H54 (cell line): Measurements from ENCODE around the gene UBXN11.
"Not testable (repeated sequence)": the region's sequence is repeated elsewhere in the genome, so short reads cannot be mapped to it uniquely, and the experiment has no call there.

Experiments used
- DNase-seq: peaks from one replicate; pipeline ENCODE4 v3.0.0; 2011; ENCODE audit warnings: low spot score, mixed read lengths; ENCODE audit not compliant: insufficient read length
- FAIRE-seq: peaks from 3 replicates; lab custom pipeline; 2011; peaks lifted over from hg19 to GRCh38; lab: Jason Lieb, UNC
- POLR2A ChIP-seq: IDR thresholded peaks from 2 replicates; pipeline ENCODE4 v1.6.1; 2011; ENCODE audit warnings: low read depth, mild to moderate bottlenecking, low read length

Gene UBXN11

DNA sequence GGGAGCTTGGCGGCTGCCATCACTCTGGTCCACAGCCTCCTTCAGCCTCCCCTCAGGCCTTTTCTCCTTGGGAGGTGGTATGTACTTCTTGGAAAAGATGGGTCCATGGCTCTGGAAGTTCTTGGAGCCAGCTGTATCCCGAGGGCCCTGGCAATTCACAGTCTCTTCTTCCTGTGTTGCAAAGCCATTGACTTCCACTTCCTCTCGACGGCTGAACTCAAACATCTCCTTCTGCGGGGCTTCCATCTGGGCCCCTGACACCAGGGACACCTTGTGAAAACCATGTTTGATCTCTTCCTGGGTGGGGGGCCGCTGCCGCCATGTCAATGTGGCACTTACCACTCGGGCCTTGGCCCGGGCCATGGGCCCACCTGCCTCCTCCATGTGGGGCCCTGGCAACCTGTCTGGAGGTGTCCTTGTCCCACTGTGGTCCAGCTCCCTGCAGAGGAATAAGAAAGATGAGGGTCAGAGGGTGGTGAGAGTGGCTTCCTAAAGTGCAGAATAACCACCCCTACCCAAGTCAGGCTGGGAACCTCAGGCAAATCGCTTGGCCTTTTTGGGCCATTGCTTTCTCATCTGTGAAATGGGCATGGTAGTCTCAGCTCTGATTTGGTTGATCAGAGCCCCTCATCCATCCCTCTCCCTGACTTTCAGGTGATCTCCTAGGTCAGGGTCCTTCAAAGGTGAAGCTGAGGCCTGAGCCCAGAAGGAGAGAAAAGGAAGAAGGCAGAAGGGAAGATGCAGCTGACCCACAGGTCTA, 40.0 kb upstream of the UBXN11 start:
- DNase-seq (no peak), FAIRE-seq (no peak)
- no peak for TF ChIP-seq POLR2A

GRCh38 chr1:26345718-26346117, 39.3 kb upstream of the UBXN11 start:
- TF ChIP-seq POLR2A = no peak
- DNase-seq (no peak), FAIRE-seq (no peak)

DNA sequence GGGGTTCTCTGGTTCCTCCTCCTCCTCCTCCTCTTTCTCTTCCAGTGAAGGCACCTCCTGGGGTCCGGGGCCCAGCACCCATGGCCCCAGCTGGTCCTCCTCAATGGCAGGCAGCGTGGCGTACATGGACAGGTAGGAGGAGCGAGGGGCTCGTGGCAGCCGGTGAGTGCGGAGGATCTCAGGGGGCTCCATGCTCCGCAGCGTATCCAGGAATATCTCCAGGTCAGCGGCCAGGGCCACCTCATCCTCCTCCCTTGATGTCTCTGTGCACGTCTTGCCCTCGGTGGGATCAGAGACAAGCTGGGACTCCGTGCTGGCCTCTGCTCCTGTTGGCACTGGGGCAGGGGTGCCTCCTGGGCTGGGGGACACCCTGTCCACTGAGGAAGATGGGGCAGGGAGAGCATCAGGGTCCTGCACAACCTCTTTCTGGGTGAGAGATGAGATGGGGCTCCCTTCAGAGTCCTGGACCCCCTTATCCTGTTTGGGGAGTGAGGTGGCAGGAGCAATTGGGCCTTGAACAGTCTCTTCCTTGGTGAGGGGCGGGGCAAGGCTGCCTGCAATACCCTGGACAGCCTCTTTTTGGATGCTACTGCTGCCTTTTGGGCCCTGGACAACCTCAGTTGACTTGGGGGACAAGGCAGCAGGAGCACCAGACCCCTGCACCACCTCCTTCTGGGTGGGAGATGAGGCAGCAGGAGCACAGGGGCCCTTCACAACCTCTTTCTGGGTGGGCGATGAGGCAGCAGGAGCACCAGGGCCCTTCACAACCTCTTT, 37.9 kb upstream of the UBXN11 start:
- TF ChIP-seq POLR2A = no peak
- FAIRE-seq = no peak
- DNase-seq = no peak

DNA sequence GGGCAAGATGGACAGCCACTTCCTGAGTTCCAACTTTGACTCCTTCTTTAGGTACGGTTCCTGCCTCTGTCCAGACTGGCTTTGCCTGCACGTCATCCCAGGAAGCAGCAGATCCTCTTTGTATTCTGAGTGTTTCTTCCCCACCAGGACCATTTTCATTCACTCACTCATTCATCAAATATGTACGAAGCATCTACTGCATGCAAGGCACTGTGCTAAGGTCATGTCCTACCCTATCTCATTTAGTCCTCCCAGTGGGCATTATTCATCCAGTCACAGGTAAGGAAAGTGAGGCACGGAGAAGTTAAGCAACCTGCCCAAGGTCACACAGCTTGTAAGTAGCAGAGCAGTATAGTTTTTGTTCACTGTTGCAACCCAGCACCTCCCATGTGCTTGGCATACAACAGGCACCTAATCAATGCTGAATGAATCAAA, 33.6 kb upstream of the UBXN11 start:
- TF ChIP-seq POLR2A = no peak
- no peak for FAIRE-seq
- DNase-seq = no peak

GRCh38 chr1:26338670-26339069, 32.2 kb upstream of the UBXN11 start:
- FAIRE-seq (no peak), DNase-seq (no peak)
- TF ChIP-seq POLR2A = no peak

DNA sequence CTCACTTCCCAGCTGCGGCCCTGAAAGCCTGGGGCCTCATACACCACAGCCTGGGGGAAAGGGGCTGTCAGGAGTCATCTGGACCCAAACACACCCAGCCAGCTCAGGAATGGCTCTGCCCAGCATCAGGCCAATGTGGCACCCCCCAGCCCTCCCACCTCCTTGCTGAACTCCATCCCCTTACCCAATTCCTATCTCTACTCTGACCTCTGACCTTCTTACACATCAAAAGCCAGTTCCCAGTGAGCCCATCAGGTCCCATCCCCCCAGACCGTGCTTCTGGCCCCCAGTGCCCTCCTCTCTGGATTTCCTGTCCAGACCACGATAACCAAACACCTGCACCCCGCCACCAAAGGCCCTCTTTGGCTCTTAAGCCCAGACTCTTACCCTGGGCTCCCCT, 31.2 kb upstream of the UBXN11 start:
- FAIRE-seq = no peak
- no peak for TF ChIP-seq POLR2A
- no peak for DNase-seq

DNA sequence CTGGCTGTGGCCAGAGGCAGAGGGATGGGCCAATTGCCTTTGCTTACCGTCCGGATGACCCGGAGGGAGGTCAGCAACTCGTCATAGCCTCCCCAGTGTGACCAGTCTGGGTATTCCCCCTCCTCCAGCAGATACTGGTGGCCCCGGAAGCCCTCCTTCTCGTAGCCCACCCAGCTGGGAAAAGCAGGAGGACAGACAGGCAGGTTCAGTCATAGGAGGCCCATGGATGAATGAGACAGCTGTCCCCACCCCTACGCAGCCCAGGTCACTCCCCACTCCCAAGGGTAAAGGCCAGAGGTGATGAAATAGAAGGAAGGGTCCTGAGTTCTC, 30.7 kb upstream of the UBXN11 start:
- no peak for TF ChIP-seq POLR2A
- FAIRE-seq (no peak), DNase-seq (no peak)

DNA sequence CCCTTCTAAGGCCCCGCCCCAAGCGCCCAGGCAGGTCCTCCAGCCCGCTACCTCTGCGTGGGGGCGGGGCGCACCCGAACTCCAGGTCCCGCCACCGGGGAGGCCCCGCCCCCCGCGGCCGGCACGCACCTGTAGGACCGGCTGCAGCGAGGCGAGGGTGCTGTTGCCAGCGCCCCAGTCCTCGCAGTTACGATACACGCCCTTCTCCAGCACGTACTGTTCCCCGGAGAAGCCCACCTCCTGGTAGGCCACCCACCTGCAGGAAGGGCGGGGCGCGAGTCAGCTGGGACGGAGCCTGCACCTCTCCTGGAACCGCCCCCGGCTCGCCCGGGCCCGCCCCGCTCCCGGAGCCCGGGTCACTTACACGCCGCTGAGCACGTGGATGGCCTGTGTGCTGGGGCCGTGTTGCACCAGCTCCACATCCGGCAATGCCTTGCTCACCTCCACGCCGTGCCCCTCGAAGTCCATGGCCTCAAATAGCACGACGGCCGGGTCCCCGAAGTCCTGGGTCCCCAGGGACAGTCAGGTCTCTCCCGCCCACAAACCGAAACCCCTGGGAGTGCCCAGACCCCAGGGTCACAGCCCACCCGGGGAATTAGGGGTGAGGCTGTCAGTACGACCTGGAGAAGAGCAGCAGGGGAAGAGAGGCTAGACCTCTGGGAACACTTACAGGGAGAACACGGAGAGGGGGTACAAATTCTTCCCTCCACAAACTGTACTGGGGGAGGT, 30.2 kb upstream of the UBXN11 start:
- FAIRE-seq (no peak), DNase-seq (peak; percentile 53)
- TF ChIP-seq POLR2A = no peak

DNA sequence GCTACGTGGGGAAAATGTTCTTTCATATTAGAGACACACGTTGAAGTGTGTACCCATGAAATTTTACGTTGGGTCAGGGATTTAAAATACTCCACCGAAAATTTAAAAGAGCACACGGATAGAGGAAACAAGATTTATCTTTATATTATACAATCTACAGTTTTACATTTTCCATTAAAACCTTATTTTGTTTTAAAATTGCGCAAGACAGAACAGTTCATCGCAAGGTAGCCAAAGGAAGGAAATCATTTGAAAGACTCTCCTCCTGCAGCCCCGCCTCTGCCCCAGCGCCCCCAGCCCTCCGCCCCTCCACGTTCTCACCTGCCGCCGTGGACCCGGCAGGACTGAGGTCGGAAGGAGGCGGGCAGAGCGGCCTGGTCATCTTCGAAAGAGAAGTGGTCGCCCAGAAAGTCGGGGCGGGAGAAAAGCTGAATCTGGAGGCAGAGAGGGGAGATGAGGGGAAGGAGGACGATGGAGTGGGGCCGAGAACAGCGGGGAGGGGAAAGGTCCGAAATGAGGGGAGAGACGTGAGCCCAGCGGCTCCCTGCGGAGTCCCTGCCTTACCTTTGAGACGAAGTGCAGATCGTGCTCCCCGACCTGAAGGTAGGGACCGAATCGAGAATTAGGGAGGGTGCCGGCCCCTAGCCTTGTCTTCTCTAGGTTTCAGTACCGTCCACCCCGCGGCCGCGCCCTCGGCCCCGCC, 29.5 kb upstream of the UBXN11 start:
- no peak for FAIRE-seq
- DNase-seq = no peak
- no peak for TF ChIP-seq POLR2A

GRCh38 chr1:26333312-26333711, 26.9 kb upstream of the UBXN11 start:
- not testable (repeated sequence) for FAIRE-seq

GRCh38 chr1:26330276-26330675, 23.8 kb upstream of the UBXN11 start:
- TF ChIP-seq POLR2A = no peak
- DNase-seq = no peak
- no peak for FAIRE-seq

More at GRCh38 chr1:26333312-26333711, 26.9 kb upstream of the UBXN11 start:
- not testable (repeated sequence) for DNase-seq

DNA sequence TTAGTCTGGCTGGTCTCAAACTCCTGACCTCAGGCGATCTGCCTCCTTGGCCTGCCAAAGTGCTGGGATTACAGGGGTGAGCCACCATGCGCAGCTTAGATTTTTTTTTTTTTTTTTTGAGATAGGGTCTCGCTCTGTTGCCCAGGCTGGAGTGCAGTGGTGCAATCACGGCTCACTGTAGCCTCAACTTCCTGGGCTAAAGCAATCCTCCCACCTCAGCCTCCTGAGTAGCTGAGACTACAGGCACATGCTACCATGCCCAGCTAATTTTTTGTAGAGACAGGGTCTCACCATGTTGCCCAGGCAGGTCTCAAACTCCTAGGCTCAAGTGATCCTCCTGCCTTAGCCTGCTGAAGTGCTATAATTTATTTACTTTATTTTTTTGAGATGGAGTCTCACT, 22.9 kb upstream of the UBXN11 start:
- not testable (repeated sequence) for FAIRE-seq, DNase-seq

DNA sequence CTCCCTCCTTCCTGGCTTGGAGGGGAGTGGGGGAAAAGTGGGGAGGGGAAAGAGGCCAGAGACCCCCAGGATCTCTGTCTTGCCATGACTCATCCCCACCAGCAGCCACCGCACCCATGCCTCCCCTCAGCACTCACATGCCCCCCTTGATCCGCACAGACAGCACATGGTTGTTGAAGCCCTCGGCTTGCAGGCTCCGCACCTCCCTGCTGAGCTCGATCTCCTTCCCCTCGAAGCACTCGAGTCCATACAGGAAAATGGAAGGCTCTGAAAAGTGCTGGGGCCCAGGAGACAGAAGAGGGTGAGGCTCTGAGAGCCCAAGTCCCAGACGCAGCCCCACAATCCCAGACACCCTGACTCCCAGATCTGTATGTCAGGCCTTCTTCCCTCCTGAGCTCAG, 22.2 kb upstream of the UBXN11 start:
- TF ChIP-seq POLR2A = no peak
- DNase-seq = no peak
- no peak for FAIRE-seq

- TF ChIP-seq POLR2A = no peak
- DNase-seq (no peak), FAIRE-seq (no peak)
Observed at GRCh38 chr1:26327956-26328362, 21.5 kb upstream of the UBXN11 start.
